ENCODE results near the gene LRP1B.

Gene LRP1B

GRCh38 chr2:141501752-141502151, 629.1 kb downstream of the LRP1B start:
- H3K4me3 ChIP-seq (ENCODE audit: low read depth, low read length): no peak overlapping the region
- TF ChIP-seq CTCF (IDR thresholded peaks at IDR 0.05; ENCODE audit: control insufficient read depth, extremely low read depth, insufficient read depth): no peak
- no peak for DNase-seq (ENCODE audit: low read depth)

GRCh38 chr2:141499123-141499522, 631.7 kb downstream of the LRP1B start:
- DNase-seq (ENCODE audit: low read depth): no peak
- TF ChIP-seq CTCF (IDR thresholded peaks at IDR 0.05; ENCODE audit: control insufficient read depth, extremely low read depth, insufficient read depth): no peak
- H3K4me3 ChIP-seq (ENCODE audit: low read depth, low read length): no peak overlapping the region

GRCh38 chr2:141498561-141498960, 632.3 kb downstream of the LRP1B start:
- no peak for DNase-seq (ENCODE audit: low read depth)
- no peak overlapping the region for H3K4me3 ChIP-seq (ENCODE audit: low read depth, low read length)
- no peak for TF ChIP-seq CTCF (IDR thresholded peaks at IDR 0.05; ENCODE audit: control insufficient read depth, extremely low read depth, insufficient read depth)

GRCh38 chr2:141497272-141497671, 633.5 kb downstream of the LRP1B start:
- no peak overlapping the region for H3K4me3 ChIP-seq (ENCODE audit: low read depth, low read length)
- TF ChIP-seq CTCF (IDR thresholded peaks at IDR 0.05; ENCODE audit: control insufficient read depth, extremely low read depth, insufficient read depth): no peak
- peak; percentile 80 for DNase-seq (ENCODE audit: low read depth)

- TF ChIP-seq CTCF (IDR thresholded peaks at IDR 0.05; ENCODE audit: control insufficient read depth, extremely low read depth, insufficient read depth): no peak
- DNase-seq (ENCODE audit: low read depth): no peak
- no peak overlapping the region for H3K4me3 ChIP-seq (ENCODE audit: low read depth, low read length)
These were observed 634.0 kb downstream of the LRP1B start for GRCh38 chr2:141496810-141497209.

GRCh38 chr2:141493936-141494335, 636.9 kb downstream of the LRP1B start:
- DNase-seq (ENCODE audit: low read depth): no peak
- TF ChIP-seq CTCF (IDR thresholded peaks at IDR 0.05; ENCODE audit: control insufficient read depth, extremely low read depth, insufficient read depth): no peak
- no peak overlapping the region for H3K4me3 ChIP-seq (ENCODE audit: low read depth, low read length)

- TF ChIP-seq CTCF (IDR thresholded peaks at IDR 0.05; ENCODE audit: control insufficient read depth, extremely low read depth, insufficient read depth): no peak
- H3K4me3 ChIP-seq (ENCODE audit: low read depth, low read length): no peak overlapping the region
- no peak for DNase-seq (ENCODE audit: low read depth)
These were observed 638.0 kb downstream of the LRP1B start for GRCh38 chr2:141492816-141493215.

Measured in LNCaP clone FGC (cell line).